HG03103 (cell line): Measurements from ENCODE around the gene STEAP4.
"Not testable (repeated sequence)": the region's sequence is repeated elsewhere in the genome, so short reads cannot be mapped to it uniquely, and the experiment has no call there.

Experiments used
- ATAC-seq: cut with Tn5 transposase; IDR thresholded peaks from one replicate; pipeline ENCODE4 v1.9.1; 2021; ENCODE audit warnings: low read depth; ENCODE audit not compliant: unreplicated experiment

The STEAP4 gene

GRCh38 chr7:88274856-88275255 lies 31.8 kb downstream of the STEAP4 start:
- ATAC-seq = not testable (repeated sequence)

DNA sequence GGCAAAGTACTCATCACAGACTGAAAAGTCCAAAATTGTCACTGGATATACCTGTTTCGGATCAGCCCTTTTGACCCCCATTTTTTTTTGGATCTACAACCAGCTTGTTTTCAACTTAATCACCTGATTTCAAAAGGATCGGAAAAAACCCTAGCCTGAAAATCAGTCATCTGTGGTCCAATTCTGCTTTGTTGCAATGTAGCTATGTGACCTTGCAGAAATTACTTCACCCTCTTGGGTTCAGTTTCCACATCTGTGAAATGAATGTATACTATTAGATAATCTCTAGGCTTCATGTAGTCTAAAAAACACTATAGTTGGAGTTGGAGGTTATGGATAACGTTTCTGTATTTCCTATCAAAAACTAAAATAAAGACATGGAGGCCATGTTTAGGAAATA lies 37.1 kb downstream of the STEAP4 start:
- ATAC-seq = no peak

DNA sequence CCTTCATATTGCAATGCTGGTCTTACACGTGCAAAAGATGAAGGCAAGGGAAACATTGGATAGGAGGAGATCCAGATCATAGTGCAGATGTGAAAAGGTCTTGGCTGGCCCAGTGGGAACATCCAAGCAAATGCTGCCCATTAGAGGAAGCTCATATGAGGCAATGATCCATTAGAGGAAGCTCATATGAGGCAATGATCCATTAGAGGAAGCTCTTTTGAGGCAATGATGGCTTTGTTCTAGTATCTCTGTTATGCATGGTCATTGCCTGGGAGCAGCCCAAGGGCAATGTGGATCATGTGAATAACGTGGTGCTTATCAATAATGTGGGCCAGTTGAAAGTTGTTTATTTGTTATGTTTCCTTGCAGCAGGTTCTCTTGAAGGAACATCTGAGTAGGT lies 37.8 kb downstream of the STEAP4 start:
- no peak for ATAC-seq

GRCh38 chr7:88268051-88268450 lies 38.6 kb downstream of the STEAP4 start:
- no peak for ATAC-seq

DNA sequence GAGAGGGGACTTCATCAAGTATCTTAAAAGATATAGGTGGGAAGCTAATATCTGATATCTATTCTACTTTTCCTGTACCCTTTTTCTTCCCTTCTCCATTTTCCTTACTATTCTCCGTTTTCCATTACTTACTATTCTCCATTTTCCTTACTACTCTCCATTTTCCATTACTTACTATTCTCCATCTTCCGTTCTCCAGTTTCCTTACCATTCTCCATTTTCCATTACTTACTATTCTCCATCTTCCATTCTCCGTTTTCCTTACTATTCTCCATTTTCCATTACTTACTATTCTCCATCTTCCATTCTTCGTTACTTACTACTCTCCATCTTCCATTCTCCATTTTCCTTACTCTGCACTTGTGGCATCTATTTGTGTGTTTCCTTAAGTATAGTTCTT lies 39.3 kb downstream of the STEAP4 start:
- ATAC-seq = no peak

GRCh38 chr7:88264987-88265386 lies 41.7 kb downstream of the STEAP4 start:
- not testable (repeated sequence) for ATAC-seq

DNA sequence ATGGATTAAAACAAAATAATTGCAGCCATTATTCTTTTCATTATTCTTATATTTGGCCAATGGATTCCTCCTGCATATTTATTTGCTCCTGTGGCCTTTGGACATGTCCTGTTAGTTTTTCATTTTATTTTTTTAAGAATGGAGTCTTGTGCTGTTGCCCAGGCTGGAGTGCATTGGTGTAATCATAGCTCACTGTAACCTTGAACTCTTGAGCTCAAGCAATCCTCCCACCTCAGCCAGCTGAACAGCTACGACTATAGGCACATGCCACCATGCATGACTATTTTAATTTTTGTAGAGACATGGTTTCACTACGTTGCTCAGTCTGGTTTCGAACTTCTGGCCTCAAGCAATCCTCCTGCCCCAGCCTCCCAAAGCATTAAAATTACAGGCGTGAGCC lies 44.1 kb downstream of the STEAP4 start:
- no peak for ATAC-seq

GRCh38 chr7:88260719-88261118 lies 46.0 kb downstream of the STEAP4 start:
- ATAC-seq = no peak

GRCh38 chr7:88259656-88260380 lies 46.9 kb downstream of the STEAP4 start:
- ATAC-seq = no peak

DNA sequence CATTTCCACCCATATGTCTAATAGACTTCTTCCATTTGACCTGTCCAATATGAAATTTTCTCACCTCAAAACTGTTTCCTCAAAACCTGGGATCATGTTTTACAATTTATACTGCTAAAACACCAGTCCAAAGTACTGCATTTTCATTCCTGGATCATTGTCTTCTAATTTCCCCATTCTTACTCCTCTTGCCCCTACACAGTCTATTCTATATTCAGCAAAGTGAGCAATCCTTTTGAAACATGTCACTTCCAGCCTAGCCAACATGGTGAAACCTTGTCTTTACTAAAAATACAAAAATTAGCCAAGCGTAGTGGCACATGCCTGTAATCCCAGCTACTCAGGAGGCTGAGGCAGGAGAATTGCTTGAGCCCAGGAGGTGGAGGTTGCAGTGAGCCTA lies 48.4 kb downstream of the STEAP4 start:
- ATAC-seq = not testable (repeated sequence)

GRCh38 chr7:88256906-88257305 lies 49.8 kb downstream of the STEAP4 start:
- ATAC-seq = no peak

GRCh38 chr7:88254721-88255424 lies 51.8 kb downstream of the STEAP4 start:
- no peak for ATAC-seq

- ATAC-seq = no peak
These were observed 53.1 kb downstream of the STEAP4 start for GRCh38 chr7:88253640-88254039.

- no peak for ATAC-seq
These were observed 62.4 kb downstream of the STEAP4 start for GRCh38 chr7:88244258-88244657.

GRCh38 chr7:88243345-88243909 lies 63.3 kb downstream of the STEAP4 start:
- ATAC-seq = peak; percentile 66

DNA sequence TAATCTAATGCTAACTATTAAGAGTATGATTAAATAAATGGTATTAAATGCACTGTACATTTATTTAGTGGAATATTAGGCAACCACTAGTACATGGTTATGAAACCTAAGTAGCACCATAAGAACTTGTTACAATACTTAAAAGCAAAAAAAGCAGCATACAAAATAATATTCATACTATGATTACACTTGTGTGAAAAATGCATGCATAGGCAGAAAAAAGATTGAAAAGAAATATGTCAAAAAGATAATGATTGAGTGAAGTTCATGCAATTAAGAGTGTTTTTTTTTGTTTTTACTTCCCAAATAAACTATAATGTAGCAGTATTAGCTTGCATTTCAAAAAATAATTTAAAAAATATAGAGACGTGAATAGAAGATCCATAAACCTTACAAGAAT lies 66.8 kb downstream of the STEAP4 start:
- ATAC-seq = no peak

DNA sequence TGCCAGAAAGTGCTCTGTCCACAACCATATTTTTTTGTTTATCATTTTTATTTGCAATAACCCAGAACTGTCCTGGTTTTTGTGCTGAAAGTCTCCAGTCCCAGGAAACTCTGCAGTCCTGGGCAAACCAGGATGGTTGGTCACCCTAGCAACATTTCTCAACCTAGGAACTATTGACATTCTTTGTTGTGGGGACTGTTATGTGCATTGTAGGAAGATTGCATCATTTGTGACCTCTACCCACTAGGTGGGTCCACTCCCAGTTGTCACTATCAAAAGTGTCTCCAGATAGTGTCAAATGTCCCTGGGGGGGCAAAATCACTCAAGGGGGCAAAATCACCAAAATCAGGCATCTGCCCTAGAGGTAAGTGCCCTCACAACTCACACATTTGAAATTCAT lies 72.9 kb downstream of the STEAP4 start:
- ATAC-seq = no peak

GRCh38 chr7:88230646-88231045 lies 76.0 kb downstream of the STEAP4 start:
- no peak for ATAC-seq

DNA sequence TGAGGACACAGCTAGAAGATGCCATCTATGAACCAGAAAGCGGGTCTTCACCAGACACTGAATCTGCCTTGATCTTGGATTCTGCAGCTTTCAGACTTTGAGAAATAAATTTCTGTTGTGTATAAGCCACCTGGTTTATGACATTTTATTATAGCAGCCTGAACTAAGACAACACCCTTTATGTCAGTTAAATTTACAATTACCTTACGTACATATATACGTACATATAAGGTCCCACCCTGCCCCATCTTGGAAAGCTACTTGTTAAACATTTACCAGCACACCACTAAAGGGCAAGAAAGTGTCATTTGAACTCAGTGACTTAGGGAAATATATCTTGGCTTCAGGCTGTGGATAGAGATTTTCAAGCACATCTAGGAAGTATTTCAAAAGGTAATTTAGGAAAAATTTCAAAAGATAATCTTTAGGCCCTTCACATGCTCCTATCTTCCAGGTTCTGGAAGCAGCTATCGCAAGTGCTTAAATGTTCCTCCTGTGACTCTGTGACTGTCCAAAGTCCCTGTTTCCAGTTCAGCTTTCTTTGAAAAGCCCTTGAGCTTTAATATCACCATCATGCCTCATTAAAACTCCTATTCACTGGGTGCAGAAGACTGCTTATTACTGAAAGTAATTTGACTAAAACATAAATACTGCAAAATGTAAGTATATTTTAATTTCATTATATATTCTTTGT lies 77.2 kb downstream of the STEAP4 start:
- ATAC-seq = no peak

DNA sequence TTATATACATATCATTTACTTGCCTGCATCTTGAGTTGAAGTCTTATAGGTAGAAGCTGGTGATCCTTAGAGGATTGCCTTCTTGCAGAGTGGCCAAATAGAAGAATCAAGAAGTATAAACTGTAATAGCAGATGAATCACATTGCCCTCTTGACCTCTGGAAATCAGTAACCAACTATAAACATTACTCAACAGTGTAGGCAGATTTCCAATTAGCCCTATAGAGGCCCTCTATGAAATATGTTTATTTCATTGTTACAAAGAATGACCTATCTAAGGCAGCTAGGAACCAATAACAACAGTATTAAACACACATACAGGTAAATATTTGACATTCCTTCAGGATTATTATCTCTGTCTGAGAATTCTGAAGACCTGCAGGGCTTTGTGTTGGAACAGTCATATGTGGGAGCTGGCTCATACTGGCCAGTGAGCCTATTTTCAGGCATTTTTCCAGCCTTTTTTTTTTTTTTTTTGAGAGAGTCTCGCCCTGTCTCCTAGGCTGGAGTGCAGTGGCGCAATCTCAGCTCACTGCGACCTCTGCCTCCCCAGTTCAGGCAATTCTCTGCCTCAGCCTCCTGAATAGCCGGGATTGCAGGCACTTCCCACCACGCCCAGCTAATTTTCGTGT lies 79.7 kb downstream of the STEAP4 start:
- no peak for ATAC-seq

GRCh38 chr7:88226201-88226600 lies 80.5 kb downstream of the STEAP4 start:
- ATAC-seq = no peak
